Measurements from ENCODE around the gene C19orf47. TPM values are rescaled to one million over a fixed set of nuclear protein-coding genes. Genes with fewer than 3 reads are reported as not detected.

C19orf47 gene
- total RNA-seq, 2 experiments from 2014 or later, result 18.3 to 20.8 TPM

GRCh38 chr19:40270362-40271089 is 77.7 kb downstream of the C19orf47 start:
- Mint-ChIP-seq H3K36me3 (no peaks in the 10 kb centered on the region), H3K27ac (no peak overlapping the region), H3K4me3 (no peak overlapping the region), H3K27me3 (no peaks in the 10 kb centered on the region), H3K9me3 (no peaks in the 10 kb centered on the region), H3K4me1 (ENCODE audit: low read depth) (peaks cover 50% of the 10 kb centered on the region)
- intact Hi-C loops (cut with micrococcal nuclease), result no loop called here
- DNase-seq, result no peak
- ChIA-PET CTCF (no interaction called here), POLR2A (no interaction called here)

Small RNA genes within 50 kb of the gene (microRNA-seq; reads per million reads assigned to microRNA genes)
- 58.1 reads per million, percentile 59 among the genes with 10 or more reads in this experiment for gene MIR641 (ENCODE audit: borderline microRNAs expressed, borderline number of aligned reads, borderline replicate concordance)
- not detected for gene MIR6796 (ENCODE audit: borderline microRNAs expressed, borderline number of aligned reads, borderline replicate concordance)

Other genes with a start within 250 kb of the C19orf47 start
- 10 to 100 TPM; 10.9 to 11.0 TPM for gene MAP3K10, start 157.0 kb downstream of the C19orf47 start, total RNA-seq
- gene TTC9B, start 130.0 kb downstream of the C19orf47 start, total RNA-seq, result not detected
- gene CCNP, start 121.7 kb downstream of the C19orf47 start, total RNA-seq, result not detected
- gene AKT2, start 63.1 kb downstream of the C19orf47 start, total RNA-seq, result 100 to 1,000 TPM; 126 to 127 TPM
- gene PLD3, start 298 bp upstream of the C19orf47 start, total RNA-seq, result 10 to 100 TPM; 70.9 to 73.4 TPM
- gene HIPK4, start 41.8 kb upstream of the C19orf47 start, total RNA-seq, result not detected
- gene PRX, start 65.0 kb upstream of the C19orf47 start, total RNA-seq, result 1 to 10 TPM; 1.2 to 1.7 TPM
- 10 to 100 TPM; 11.5 to 12.6 TPM for gene SERTAD1, start 77.6 kb upstream of the C19orf47 start, total RNA-seq
- gene SERTAD3, start 95.9 kb upstream of the C19orf47 start, total RNA-seq, result 10 to 100 TPM; 12.1 to 13.1 TPM
- gene BLVRB, start 117.3 kb upstream of the C19orf47 start, total RNA-seq, result 10 to 100 TPM; 34.6 to 37.6 TPM
- 1 to 10 TPM in 1 of 2 experiments, under 1 TPM in 1; 0.53 to 1.2 TPM for gene SPTBN4, start 118.6 kb upstream of the C19orf47 start, total RNA-seq
- 100 to 1,000 TPM; 112 to 126 TPM for gene SHKBP1, start 228.5 kb upstream of the C19orf47 start, total RNA-seq

All from activated CD4-positive, alpha-beta memory T cell treated with anti-CD3 and anti-CD28 coated beads for 36 hours (primary cell).